CD4-positive, alpha-beta T cell treated with Interleukin-2 at 100 ng/mL for 4 hours (primary cell): ENCODE results near the gene FXYD6.

Experiments
- DNase-seq: peaks from one replicate; pipeline ENCODE4 v3.0.0-alpha.2; 2020; ENCODE audit warnings: low spot score

Gene FXYD6

DNA sequence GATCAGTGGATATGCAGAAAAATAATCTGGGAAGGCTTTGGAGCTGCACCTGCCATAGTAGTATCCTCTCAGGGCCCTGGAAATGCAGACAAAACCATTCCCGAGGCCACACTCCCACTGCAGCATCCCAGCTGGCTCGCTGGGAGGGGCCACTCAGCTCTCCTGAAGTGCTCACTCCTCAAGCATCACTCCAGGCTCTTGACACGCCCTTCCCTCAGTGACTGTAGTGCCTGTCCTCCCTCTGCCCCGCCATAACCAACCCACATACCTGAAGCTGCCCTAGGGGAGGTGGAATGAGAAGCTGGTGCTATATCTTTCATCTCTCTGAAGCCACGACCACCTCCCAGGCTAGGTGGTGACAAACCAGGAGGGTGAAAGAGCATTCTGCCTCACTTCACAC, 84.2 kb downstream of the FXYD6 start:
- DNase-seq, result no peak

DNA sequence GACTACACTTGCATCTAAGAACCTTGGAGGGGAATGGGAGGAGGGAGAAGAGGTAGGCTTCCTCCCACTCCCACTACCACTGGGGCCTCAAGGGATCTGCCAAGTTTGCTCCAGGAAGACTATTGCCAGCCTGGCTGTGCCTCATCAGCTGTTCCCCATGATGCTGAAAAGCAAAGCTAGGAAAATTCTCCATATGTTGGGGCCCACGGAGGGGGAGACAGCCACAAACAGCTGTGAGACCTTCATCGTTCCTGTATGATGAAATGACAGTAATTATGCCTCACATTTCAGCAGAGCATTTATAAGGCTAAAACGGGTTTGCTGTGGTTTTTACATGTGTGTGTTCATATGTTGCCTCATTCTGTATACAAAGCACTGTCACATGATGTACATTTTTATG, 86.2 kb downstream of the FXYD6 start:
- DNase-seq, result no peak

DNA sequence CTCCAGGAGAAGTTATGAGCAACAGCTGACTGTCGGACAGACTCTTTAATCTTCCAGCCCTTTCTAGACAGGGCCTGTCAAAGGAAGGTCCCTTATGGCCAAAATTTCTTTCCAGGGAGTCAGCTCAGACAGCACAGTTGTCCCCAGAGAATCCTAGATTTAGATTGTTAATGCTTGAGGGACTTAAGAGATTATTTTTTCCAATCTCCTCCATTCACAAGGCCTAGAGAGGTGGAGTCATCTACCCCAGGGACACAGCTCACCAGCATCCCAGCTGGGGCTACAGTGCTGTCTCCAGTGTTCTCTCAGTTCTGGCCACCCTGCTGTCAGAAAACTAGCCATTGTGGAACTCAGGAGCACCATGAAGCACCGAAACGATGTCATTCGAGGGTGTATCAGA, 87.2 kb downstream of the FXYD6 start:
- no peak for DNase-seq
